OCI-LY3 (cell line): ENCODE measurements around the gene CD84.

Experiments used
- CTCF ChIP-seq: fragments of 200-600, 300-600 bp; sonication (generic); IDR thresholded peaks from 2 replicates; pipeline ENCODE4 v1.5.1; 2014; ENCODE audit warnings: antibody characterized with exemption, low read length, low read depth
- EZH2phosphoT487 ChIP-seq: fragments of 200-600 bp; shearing (Covaris generic); IDR thresholded peaks from 2 replicates; pipeline ENCODE4 v1.6.1; 2018; ENCODE audit warnings: antibody characterized with exemption, mixed run types, low read depth

DNA sequence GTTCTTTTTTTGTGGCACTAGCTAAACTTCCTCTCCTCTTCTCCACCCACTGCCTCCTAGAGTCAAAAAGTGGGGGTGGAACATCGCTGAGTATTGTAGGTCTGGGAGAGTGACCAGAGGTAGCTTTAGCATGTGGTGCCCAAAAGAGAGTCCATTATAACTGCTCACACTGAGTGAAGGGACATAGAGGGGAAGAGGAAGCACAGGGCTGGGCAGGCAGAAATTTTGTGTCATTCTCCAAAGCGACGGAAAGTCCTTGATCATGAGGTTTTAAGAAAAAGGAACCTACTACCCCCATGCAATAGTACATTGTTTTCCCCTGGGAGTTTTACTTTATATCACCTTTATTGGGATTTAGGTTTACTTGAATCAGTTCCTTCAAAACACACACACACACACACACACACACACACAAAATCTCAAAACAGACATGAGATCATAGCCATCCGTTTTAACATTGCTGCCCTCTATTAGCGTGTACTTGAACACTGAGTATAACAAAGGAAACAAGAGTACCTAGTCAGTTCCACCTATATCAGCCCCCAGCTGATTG is 4.1 kb downstream of the CD84 start:
- no peak for TF ChIP-seq CTCF
- no peak for TF ChIP-seq EZH2phosphoT487
